IMR-90 (cell line): Measurements from ENCODE around the gene MTUS2.

ENCODE experiments used
- BHLHE40 ChIP-seq: fragments of 150-350 bp; IDR thresholded peaks from 2 replicates; pipeline ENCODE4 v1.6.1; 2016; ENCODE audit warnings: mild to moderate bottlenecking, low read depth, low read length
- CEBPB ChIP-seq: IDR thresholded peaks from 2 replicates; pipeline ENCODE4 v1.6.1; 2012; ENCODE audit warnings: low read depth, low read length, improper control_type of control experiment
- MAFK ChIP-seq: IDR thresholded peaks from 2 replicates; pipeline ENCODE4 v1.6.1; 2012; ENCODE audit warnings: low read depth, low read length, improper control_type of control experiment
- MAZ ChIP-seq: IDR thresholded peaks from 2 replicates; pipeline ENCODE4 v1.6.1; 2012; ENCODE audit warnings: low read depth, mild to moderate bottlenecking, low read length, improper control_type of control experiment, moderate library complexity, borderline replicate concordance
- MXI1 ChIP-seq: IDR thresholded peaks from 2 replicates; pipeline ENCODE4 v1.6.1; 2012; ENCODE audit warnings: low read depth, mild to moderate bottlenecking, low read length, moderate library complexity, borderline replicate concordance
- NFE2L2 ChIP-seq: fragments of 150-350 bp; IDR thresholded peaks from 2 replicates; pipeline ENCODE4 v1.6.1; 2016; ENCODE audit warnings: low read depth, mild to moderate bottlenecking, low read length
- POLR2A ChIP-seq: IDR thresholded peaks from 2 replicates; pipeline ENCODE4 v1.6.1; 2012; ENCODE audit warnings: mild to moderate bottlenecking, low read depth, low read length
- RAD21 ChIP-seq: IDR thresholded peaks from 2 replicates; pipeline ENCODE4 v1.6.1; 2012; ENCODE audit warnings: low read length, improper control_type of control experiment
- RFX5 ChIP-seq: IDR thresholded peaks from 2 replicates; pipeline ENCODE4 v1.8.0; 2012; ENCODE audit warnings: low read depth, mild to moderate bottlenecking, low read length, moderate library complexity
- SMC3 ChIP-seq: fragments of 150-350 bp; IDR thresholded peaks from 2 replicates; pipeline ENCODE4 v1.6.1; 2016; ENCODE audit warnings: low read depth, mild to moderate bottlenecking, antibody characterized with exemption, low read length, moderate library complexity
- TF ChIP-seq, protein P1 (sequence below): conservative IDR thresholded peaks from 2 replicates; pipeline ENCODE4 v1.5.1; 2012; ENCODE audit warnings: mild to moderate bottlenecking, low read depth, low read length, improper control_type of control experiment

GRCh38 chr13:29505950-29506349, 685.8 kb downstream of the MTUS2 start:
- TF ChIP-seq MXI1, result no peak
- TF ChIP-seq RAD21, result no peak
- TF ChIP-seq, protein P1, sequence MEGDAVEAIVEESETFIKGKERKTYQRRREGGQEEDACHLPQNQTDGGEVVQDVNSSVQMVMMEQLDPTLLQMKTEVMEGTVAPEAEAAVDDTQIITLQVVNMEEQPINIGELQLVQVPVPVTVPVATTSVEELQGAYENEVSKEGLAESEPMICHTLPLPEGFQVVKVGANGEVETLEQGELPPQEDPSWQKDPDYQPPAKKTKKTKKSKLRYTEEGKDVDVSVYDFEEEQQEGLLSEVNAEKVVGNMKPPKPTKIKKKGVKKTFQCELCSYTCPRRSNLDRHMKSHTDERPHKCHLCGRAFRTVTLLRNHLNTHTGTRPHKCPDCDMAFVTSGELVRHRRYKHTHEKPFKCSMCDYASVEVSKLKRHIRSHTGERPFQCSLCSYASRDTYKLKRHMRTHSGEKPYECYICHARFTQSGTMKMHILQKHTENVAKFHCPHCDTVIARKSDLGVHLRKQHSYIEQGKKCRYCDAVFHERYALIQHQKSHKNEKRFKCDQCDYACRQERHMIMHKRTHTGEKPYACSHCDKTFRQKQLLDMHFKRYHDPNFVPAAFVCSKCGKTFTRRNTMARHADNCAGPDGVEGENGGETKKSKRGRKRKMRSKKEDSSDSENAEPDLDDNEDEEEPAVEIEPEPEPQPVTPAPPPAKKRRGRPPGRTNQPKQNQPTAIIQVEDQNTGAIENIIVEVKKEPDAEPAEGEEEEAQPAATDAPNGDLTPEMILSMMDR, result no peak
- no peak for TF ChIP-seq RFX5
- no peak for TF ChIP-seq MAZ
- no peak for TF ChIP-seq CEBPB
- no peak for TF ChIP-seq POLR2A
- no peak for TF ChIP-seq MAFK
- no peak for TF ChIP-seq SMC3
- no peak for TF ChIP-seq BHLHE40
- TF ChIP-seq NFE2L2, result no peak
